Panc1 (cell line): ENCODE results near the gene TMEM150B. TPM values are rescaled to one million over a fixed set of nuclear protein-coding genes. Genes with fewer than 3 reads are reported as not detected.

Source experiments
- ATAC-seq: fragments of 200-7000 bp; cut with Tn5 transposase; 2 replicates; pipeline ENCODE4 v1.9.1; 2020; ENCODE audit warnings: mild to moderate bottlenecking, moderate library complexity
- BruUV-seq: library from RNA; stranded (reverse); fragments of 400-500 nt; replicated peaks from 2 replicates; lab custom pipeline; 2021; lab: Mats Ljungman, UMichigan
- CTCF ChIA-PET: fragments of 300-600 bp; sonication (Branson Sonifier 250); formaldehyde crosslinking; loops from one replicate; lab custom pipeline; 2022; ENCODE audit warnings: antibody characterized with exemption; lab: Charles Lee
- POLR2A ChIA-PET: fragments of 300-600 bp; sonication (Branson Sonifier 250); formaldehyde crosslinking; loops from one replicate; lab custom pipeline; 2022; ENCODE audit warnings: antibody characterized with exemption; lab: Charles Lee
- DNase-seq: peaks from one replicate; pipeline ENCODE4 v3.0.0-alpha.2; 2010; ENCODE audit warnings: low read depth, low spot score
- H3K27ac ChIP-seq: 2 replicates; pipeline ENCODE4 v1.5.1; 2011; ENCODE audit warnings: mild to moderate bottlenecking, low read length, inconsistent platforms
- H3K27me3 ChIP-seq: fragments of 200-500 bp; sonication (Bioruptor generic); 2 replicates; pipeline ENCODE4 v1.6.0; 2014; ENCODE audit warnings: low read length, inconsistent platforms; ENCODE audit not compliant: control insufficient read depth, insufficient read depth
- H3K36me3 ChIP-seq: fragments of 200-500 bp; sonication (Bioruptor generic); 2 replicates; pipeline ENCODE4 v1.5.1; 2014; ENCODE audit warnings: inconsistent platforms, mild to moderate bottlenecking, low read length, moderate library complexity; ENCODE audit not compliant: control insufficient read depth, insufficient read depth
- H3K4me1 ChIP-seq: 2 replicates; pipeline ENCODE4 v1.5.1; 2011; ENCODE audit warnings: inconsistent platforms, mild to moderate bottlenecking, low read length, moderate library complexity; ENCODE audit not compliant: control insufficient read depth, insufficient read depth
- H3K4me3 ChIP-seq, 2 experiments: 2 replicates each; pipeline ENCODE4 v1.5.1; 2011 to 2012; ENCODE audit warnings: low read depth in 2 of 2, low read length in 2 of 2, mild to moderate bottlenecking in 2 of 2, inconsistent platforms in 1 of 2, moderate library complexity in 1 of 2
- H3K9me3 ChIP-seq: fragments of 200-500 bp; sonication (Bioruptor generic); 2 replicates; pipeline ENCODE4 v1.5.1; 2014; ENCODE audit warnings: low read depth, mild to moderate bottlenecking, inconsistent platforms, low read length, moderate library complexity; ENCODE audit not compliant: control insufficient read depth, insufficient read depth
- CTCF ChIP-seq: fragments of 450-650 bp; IDR thresholded peaks from 2 replicates; pipeline ENCODE4 v1.5.1; 2017; ENCODE audit warnings: mild to moderate bottlenecking
- POLR2AphosphoS5 ChIP-seq: IDR thresholded peaks from 2 replicates; pipeline ENCODE4 v1.6.1; 2012; ENCODE audit warnings: mild to moderate bottlenecking, low read depth, low read length, moderate library complexity
- REST ChIP-seq, 2 experiments: IDR thresholded peaks; 2 replicates each; pipeline ENCODE4 v1.6.1; 2011 to 2012; ENCODE audit warnings: low read depth in 2 of 2, control low read depth in 1 of 2, low read length in 1 of 2, mild to moderate bottlenecking in 1 of 2, moderate library complexity in 1 of 2; ENCODE audit not compliant: insufficient read depth in 1 of 2
- SIN3A ChIP-seq: IDR thresholded peaks from 2 replicates; pipeline ENCODE4 v1.6.1; 2012; ENCODE audit warnings: low read depth, mild to moderate bottlenecking, low read length, moderate library complexity, borderline replicate concordance; ENCODE audit not compliant: insufficient read depth
- TCF7L2 ChIP-seq: IDR thresholded peaks from 2 replicates; pipeline ENCODE4 v1.6.1; 2011; ENCODE audit warnings: mild to moderate bottlenecking, low read depth, low read length, inconsistent platforms
- in situ Hi-C: cut with HindIII; loops from 2 replicates; pipeline ENCODE4 v1.10.0; 2016; ENCODE audit warnings: low sequenced_read_pairs, low pct_unique_long_range_greater_than_20kb
- intact Hi-C: fragments of 100-400 bp; cut with micrococcal nuclease; formaldehyde crosslinking; loops from one replicate; pipeline ENCODE4 v1.10.0; 2022; ENCODE audit not compliant: unreplicated experiment
- total RNA-seq: library from RNA; stranded (reverse); gene quantifications from one replicate; pipeline ENCODE4 v1.2.1, GENCODE V29; 2021; ENCODE audit not compliant: unreplicated experiment

The TMEM150B gene
- total RNA-seq, 1 experiment from 2014 or later, result not detected

DNA sequence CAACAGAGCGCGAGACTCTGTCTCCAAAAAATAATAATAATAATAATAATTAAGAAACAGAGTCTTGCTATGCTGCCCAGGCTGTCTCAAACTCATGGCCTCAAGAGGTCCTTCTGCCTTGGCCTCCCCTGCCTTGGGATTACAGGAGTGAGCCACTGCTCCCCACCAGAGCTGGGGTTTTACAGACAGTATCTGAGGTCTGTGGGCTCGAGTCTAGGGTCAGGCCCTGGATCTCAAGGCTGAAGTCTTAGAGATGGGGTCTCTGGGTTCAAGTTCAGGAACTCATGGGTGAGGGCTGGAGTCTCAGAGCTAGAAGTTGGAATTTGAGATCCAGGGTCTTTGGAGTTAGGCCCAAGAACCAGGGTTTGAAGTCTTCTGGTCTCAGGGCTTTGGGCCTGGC lies 41.6 kb upstream of the TMEM150B start:
- in situ Hi-C loops (no loop called here), intact Hi-C loops (no loop called here)
- CTCF ChIA-PET, result no interaction called here
- no peaks in the 10 kb centered on the region for H3K36me3 ChIP-seq
- peaks cover 8% of the 10 kb centered on the region for H3K4me1 ChIP-seq
- BruUV-seq, result no TSS peak
- H3K4me3 ChIP-seq, result no peak overlapping the region
- H3K27ac ChIP-seq, result no peak overlapping the region
- no peak for TF ChIP-seq REST (IDR thresholded peaks at IDR 0.05; ENCODE audit: insufficient read depth in 1 of 2, low read depth in 2 of 2, low read length in 1 of 2)
- TF ChIP-seq SIN3A, result no peak
- no peak for TF ChIP-seq TCF7L2
- TF ChIP-seq POLR2AphosphoS5, result no peak
- TF ChIP-seq CTCF, result no peak
- POLR2A ChIA-PET, result no interaction called here
- DNase-seq, result no peak
- no peak for ATAC-seq
- no peaks in the 10 kb centered on the region for H3K9me3 ChIP-seq
- no peaks in the 10 kb centered on the region for H3K27me3 ChIP-seq

- ATAC-seq (no peak), DNase-seq (no peak)
- Histone ChIP-seq H3K4me3 (no peak overlapping the region), H3K9me3 (no peaks in the 10 kb centered on the region), H3K27me3 (no peaks in the 10 kb centered on the region), H3K4me1 (peaks cover 8% of the 10 kb centered on the region), H3K36me3 (no peaks in the 10 kb centered on the region), H3K27ac (no peak overlapping the region)
- in situ Hi-C loops (no loop called here), intact Hi-C loops (no loop called here)
- CTCF ChIA-PET, result no interaction called here
- POLR2A ChIA-PET, result no interaction called here
- no TSS peak for BruUV-seq
- TF ChIP-seq POLR2AphosphoS5, result no peak
- no peak for TF ChIP-seq TCF7L2
Observed at GRCh38 chr19:55365964-55366363, 40.8 kb upstream of the TMEM150B start.

DNA sequence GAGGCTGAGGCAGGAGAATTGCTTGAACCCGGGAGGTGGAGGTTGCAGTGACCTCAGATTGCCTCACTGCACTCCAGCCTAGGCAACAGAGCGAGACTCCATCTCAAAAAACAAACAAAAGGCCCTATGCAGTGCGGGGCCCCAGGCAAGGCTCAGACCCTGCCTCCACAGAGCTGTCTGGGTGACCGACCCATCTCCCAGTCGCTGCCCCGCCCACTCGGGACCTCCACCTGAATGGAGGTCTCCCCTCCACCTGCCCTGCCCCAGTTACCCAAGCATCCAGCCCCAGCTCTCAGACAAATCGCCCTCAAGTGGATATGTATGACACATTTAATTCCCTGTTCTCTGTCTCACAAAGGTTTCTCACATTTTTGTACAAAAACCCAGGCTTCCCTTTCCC lies 40.1 kb upstream of the TMEM150B start:
- Histone ChIP-seq H3K4me3 (no peak overlapping the region), H3K27me3 (no peaks in the 10 kb centered on the region), H3K4me1 (peaks cover 8% of the 10 kb centered on the region), H3K27ac (no peak overlapping the region), H3K9me3 (no peaks in the 10 kb centered on the region), H3K36me3 (no peaks in the 10 kb centered on the region)
- POLR2A ChIA-PET, result no interaction called here
- no TSS peak for BruUV-seq
- CTCF ChIA-PET, result interaction anchor here (0.6 kb wide), 1 partner anchor 57 kb away, joined by 6 read pairs; no protein-coding TSS in a partner anchor
- intact Hi-C loops, result no loop called here
- in situ Hi-C loops, result no loop called here
- DNase-seq, result no peak
- TF ChIP-seq POLR2AphosphoS5, result no peak
- no peak for TF ChIP-seq TCF7L2
- TF ChIP-seq REST (IDR thresholded peaks at IDR 0.05; ENCODE audit: insufficient read depth in 1 of 2, low read depth in 2 of 2, low read length in 1 of 2), result no peak
- no peak for TF ChIP-seq CTCF
- no peak for TF ChIP-seq SIN3A
- no peak for ATAC-seq
